Adipose tissue (tissue), 3 donors: ENCODE results near the gene PCDH12. TPM values are rescaled to one million over a fixed set of nuclear protein-coding genes. Genes with fewer than 3 reads are reported as not detected.

Experiments used
- H3K27ac ChIP-seq: one replicate; pipeline ENCODE4 v1.5.1; 2013; ENCODE audit warnings: low read depth, low read length
- WGBS, 3 donors: extraction: QIAGEN DNeasy Blood & Tissue Kit; methylation state at CpG; one replicate each; pipeline ENCODE4 v1.1.7; 2013; 5-methylcytosine and 5-hydroxymethylcytosine counted together
- polyA plus RNA-seq, 3 donors: library from polyadenylated mRNA; stranded (reverse); fragments of 200-250 nt; gene quantifications; one replicate each; pipeline ENCODE4 v1.2.3, GENCODE V29; 2013
- donor health status: healthy with polysubstance abuse.
- donor health status: Bipolar disorder and iron deficiency.
- donor health status: healthy.

PCDH12 gene
- polyA plus RNA-seq, 3 donors, result 0.89 to 5.0 (median 2.7) TPM

- WGBS, 3 donors, result 0 to 1% (median 0%) methylated on average over 58 to 63 of the region's 63 CpGs
- H3K27ac ChIP-seq, result no peak within 1 kb of the TSS
Measured at GRCh38 chr5:141968914-141969608, 11.1 kb upstream of the PCDH12 start, which contains the start of gene RNF14. RNF14 (plus strand) TSS chr5:141969105; CDS start chr5:141973589, 4,484 bp downstream.

GRCh38 chr5:141966963-141967333, 8.9 kb upstream of the PCDH12 start:
- 87 to 96% (median 96%) methylated on average over 2 of the region's 2 CpGs for WGBS, 3 donors
- H3K27ac ChIP-seq, result no peak overlapping the region

- no peak overlapping the region for H3K27ac ChIP-seq
- 77 to 89% (median 82%) methylated on average over 4 of the region's 4 CpGs for WGBS, 3 donors
Measured at GRCh38 chr5:141966275-141966962, 8.4 kb upstream of the PCDH12 start.

GRCh38 chr5:141965071-141965470, 7.1 kb upstream of the PCDH12 start:
- no peak overlapping the region for H3K27ac ChIP-seq
- WGBS, 3 donors, result 71 to 80% (median 76%) methylated on average over 6 to 7 of the region's 7 CpGs

GRCh38 chr5:141963701-141964100, 5.7 kb upstream of the PCDH12 start:
- WGBS, 3 donors, result 39 to 50% (median 42%) methylated on average over 3 of the region's 3 CpGs
- no peak overlapping the region for H3K27ac ChIP-seq

GRCh38 chr5:141961466-141961865, 3.5 kb upstream of the PCDH12 start:
- 88 to 93% (median 91%) methylated on average over 3 of the region's 3 CpGs for WGBS, 3 donors
- H3K27ac ChIP-seq, result no peak overlapping the region

- 26 to 30% (median 30%) methylated on average over 14 of the region's 14 CpGs for WGBS, 3 donors
- no peak overlapping the region for H3K27ac ChIP-seq
Measured at GRCh38 chr5:141960449-141961323, 2.7 kb upstream of the PCDH12 start.

- H3K27ac ChIP-seq, result no peak overlapping the region
- WGBS, 3 donors, result 59 to 67% (median 61%) methylated on average over 10 of the region's 10 CpGs
Measured at GRCh38 chr5:141960018-141960417, 2.0 kb upstream of the PCDH12 start.

GRCh38 chr5:141958546-141959172, 657 bp upstream of the PCDH12 start:
- H3K27ac ChIP-seq, result no peak overlapping the region
- WGBS, 3 donors, result 39 to 73% (median 43%) methylated on average over 8 of the region's 8 CpGs

- no peak overlapping the region for H3K27ac ChIP-seq
- WGBS, 3 donors, result 47 to 63% (median 55%) methylated on average over 16 of the region's 16 CpGs
Measured at GRCh38 chr5:141957367-141957996, 520 bp downstream of the PCDH12 start.

- 55 to 96% (median 62%) methylated on average over 2 of the region's 2 CpGs for WGBS, 3 donors
- H3K27ac ChIP-seq, result no peak overlapping the region
Measured at GRCh38 chr5:141954194-141954593, 3.8 kb downstream of the PCDH12 start.

GRCh38 chr5:141952020-141952419, 6.0 kb downstream of the PCDH12 start:
- H3K27ac ChIP-seq, result no peak overlapping the region
- WGBS, 3 donors, result 48 to 84% (median 72%) methylated on average over 2 of the region's 2 CpGs

- 34 to 49% (median 41%) methylated on average over 9 of the region's 9 CpGs for WGBS, 3 donors
- no peak overlapping the region for H3K27ac ChIP-seq
Measured at GRCh38 chr5:141951332-141951781, 6.6 kb downstream of the PCDH12 start.

- no peak overlapping the region for H3K27ac ChIP-seq
- WGBS, 3 donors, result 89 to 96% (median 94%) methylated on average over 3 of the region's 3 CpGs
Measured at GRCh38 chr5:141950207-141951005, 7.6 kb downstream of the PCDH12 start.

GRCh38 chr5:141949511-141949910, 8.5 kb downstream of the PCDH12 start:
- 74 to 77% (median 74%) methylated on average over 2 of the region's 2 CpGs for WGBS, 3 donors
- H3K27ac ChIP-seq, result no peak overlapping the region

- 89 to 94% (median 92%) methylated on average over 2 of the region's 2 CpGs for WGBS, 3 donors
Measured at GRCh38 chr5:141948812-141949211, 9.2 kb downstream of the PCDH12 start.

GRCh38 chr5:141947316-141947715, 10.7 kb downstream of the PCDH12 start:
- 58 to 66% (median 59%) methylated on average over 4 of the region's 4 CpGs for WGBS, 3 donors
- no peak overlapping the region for H3K27ac ChIP-seq

More at GRCh38 chr5:141948812-141949211, 9.2 kb downstream of the PCDH12 start:
- no peak overlapping the region for H3K27ac ChIP-seq
